HepG2 (cell line): ENCODE data around the gene PLD2. TPM values are rescaled to one million over a fixed set of nuclear protein-coding genes. Genes with fewer than 3 reads are reported as not detected.
A peak's percentile ranks its signal among the peaks of the same experiment; 100 is the strongest.

ENCODE experiments used
- CEBPB ChIP-seq: IDR thresholded peaks from 2 replicates; pipeline ENCODE4 v1.6.1; 2011; ENCODE audit warnings: low read depth, low read length, improper control_type of control experiment, borderline replicate concordance
- FOXK1 ChIP-seq: sonication (generic); formaldehyde crosslinking; IDR thresholded peaks from 2 replicates; pipeline ENCODE4 v1.4.0; 2020; ENCODE audit warnings: low read depth, missing genetic modification reagents, borderline replicate concordance
- FOXP4 ChIP-seq: sonication (generic); formaldehyde crosslinking; IDR thresholded peaks from 2 replicates; pipeline ENCODE4 v1.4.0; 2020; ENCODE audit warnings: missing genetic modification reagents
- GTF2F1 ChIP-seq: fragments of 150-350 bp; IDR thresholded peaks from 2 replicates; pipeline ENCODE4 v1.6.1; 2014; ENCODE audit warnings: low read length
- ISX ChIP-seq: sonication (generic); formaldehyde crosslinking; conservative IDR thresholded peaks from 2 replicates; pipeline ENCODE4 v1.5.0; 2020; ENCODE audit warnings: missing genetic modification reagents
- NR2C2 ChIP-seq: sonication (generic); formaldehyde crosslinking; IDR thresholded peaks from 2 replicates; pipeline ENCODE4 v1.4.0; 2020; ENCODE audit warnings: missing genetic modification reagents, mild to moderate bottlenecking, moderate library complexity, borderline replicate concordance
- RBM22 ChIP-seq: fragments of 200-400 bp; formaldehyde crosslinking; optimal IDR thresholded peaks from 2 replicates; pipeline ENCODE3; 2017; ENCODE audit warnings: mild to moderate bottlenecking, low read length, moderate library complexity
- TFDP2 ChIP-seq: sonication (generic); formaldehyde crosslinking; IDR thresholded peaks from 2 replicates; pipeline ENCODE4 v1.4.0; 2020; ENCODE audit warnings: missing genetic modification reagents
- ZBTB20 ChIP-seq: sonication (generic); formaldehyde crosslinking; IDR thresholded peaks from 2 replicates; pipeline ENCODE4 v1.8.1; 2023; ENCODE audit warnings: missing genetic modification reagents, low read depth, mild to moderate bottlenecking, borderline replicate concordance
- ZFP36L1 ChIP-seq: sonication (generic); formaldehyde crosslinking; IDR thresholded peaks from 2 replicates; pipeline ENCODE4 v1.8.0; 2022; ENCODE audit warnings: mild to moderate bottlenecking, missing genetic modification reagents, moderate library complexity
- ZFX ChIP-seq: sonication (generic); formaldehyde crosslinking; IDR thresholded peaks from 2 replicates; pipeline ENCODE4 v1.4.0; 2020; ENCODE audit warnings: mild to moderate bottlenecking, low read depth, missing genetic modification reagents, moderate library complexity
- ZMYM3 ChIP-seq: sonication (generic); formaldehyde crosslinking; IDR thresholded peaks from 2 replicates; pipeline ENCODE4 v1.5.1; 2020; ENCODE audit warnings: mild to moderate bottlenecking, missing genetic modification reagents
- ZNF263 ChIP-seq: sonication (generic); formaldehyde crosslinking; IDR thresholded peaks from 2 replicates; pipeline ENCODE4 v1.4.0; 2020; ENCODE audit warnings: missing genetic modification reagents
- ZNF296 ChIP-seq: sonication (generic); formaldehyde crosslinking; conservative IDR thresholded peaks from 2 replicates; pipeline ENCODE4 v1.5.0; 2020; ENCODE audit warnings: mild to moderate bottlenecking, missing genetic modification reagents
- ZNF510 ChIP-seq: sonication (generic); formaldehyde crosslinking; IDR thresholded peaks from 2 replicates; pipeline ENCODE4 v1.4.0; 2020; ENCODE audit warnings: low read depth, mild to moderate bottlenecking, missing genetic modification reagents
- polyA plus RNA-seq, 8 experiments: library from polyadenylated mRNA; depleted of rRNA in 3 of 8; stranded (reverse) in 7 of 8; unstranded in 1 of 8; fragments of >200 nt; fragmentation: Illumina TruSeq in 4 of 8; extraction: Trizol in 4 of 8; gene quantifications; 2 replicates each; pipeline versions ENCODE4 v1.2.1 to v1.2.3, GENCODE V29; 2011 to 2016; ENCODE audit warnings: low read depth in 4 of 8, missing spikeins in 1 of 8, mixed read lengths in 1 of 8; ENCODE audit not compliant: insufficient read depth in 1 of 8
- total RNA-seq, 5 experiments: library from RNA; depleted of rRNA; stranded (reverse); fragments of >200 nt; fragmentation: Illumina TruSeq; extraction: Trizol; gene quantifications; 2 replicates each; pipeline ENCODE4 v1.2.3, GENCODE V29; 2016; ENCODE audit warnings: low read depth in 1 of 5
- TF ChIP-seq, protein P1 (sequence below): sonication (generic); formaldehyde crosslinking; IDR thresholded peaks from 2 replicates; pipeline ENCODE4 v1.4.0; 2020; ENCODE audit warnings: missing genetic modification reagents
- TF ChIP-seq, protein P2 (sequence below), 2 experiments: sonication (generic) in 1 of 2; formaldehyde crosslinking in 1 of 2; IDR thresholded peaks; 2 replicates each; pipeline versions ENCODE4 v1.6.1 to v1.9.0; 2014 to 2022; ENCODE audit warnings: antibody characterized with exemption in 1 of 2, borderline replicate concordance in 1 of 2, inconsistent platforms in 1 of 2, low read depth in 1 of 2, missing genetic modification reagents in 1 of 2

The PLD2 gene
- total and polyA plus RNA-seq, 2 of the 13 experiments (the other 11 are each of a cell fraction or from before 2014, with no cell fraction given): 13.4 to 29.7 TPM

GRCh38 chr17:4771519-4772234, 35.3 kb upstream of the PLD2 start, which contains the start of gene TM4SF5 (continued):
- TF ChIP-seq FOXP4 (CRISPR knock-in tag) (peak; percentile 90), TFDP2 (CRISPR knock-in tag) (peak; percentile 72; the same call in 1 of the 2 replicates), FOXK1 (CRISPR knock-in tag) (peak; percentile 90; the same call in 1 of the 2 replicates), CEBPB (no peak), ZFX (peak; percentile 88), NR2C2 (CRISPR knock-in tag) (peak; percentile 54; the same call in 1 of the 2 replicates), ZFP36L1 (CRISPR knock-in tag) (peak; percentile 88), ISX (CRISPR knock-in tag) (peak; percentile 55; the same call in 1 of the 2 replicates), ZBTB20 (CRISPR knock-in tag) (peak; percentile 45; the same call in 1 of the 2 replicates), ZMYM3 (CRISPR knock-in tag) (peak; percentile 93), ZNF263 (CRISPR knock-in tag) (peak; percentile 86), GTF2F1 (no peak), ZNF510 (CRISPR knock-in tag) (no peak), RBM22 (no peak), ZNF296 (CRISPR knock-in tag) (0 out of 2 replicates have a peak, but pooled peaks have one; percentile 43)
- TF ChIP-seq, protein P1, sequence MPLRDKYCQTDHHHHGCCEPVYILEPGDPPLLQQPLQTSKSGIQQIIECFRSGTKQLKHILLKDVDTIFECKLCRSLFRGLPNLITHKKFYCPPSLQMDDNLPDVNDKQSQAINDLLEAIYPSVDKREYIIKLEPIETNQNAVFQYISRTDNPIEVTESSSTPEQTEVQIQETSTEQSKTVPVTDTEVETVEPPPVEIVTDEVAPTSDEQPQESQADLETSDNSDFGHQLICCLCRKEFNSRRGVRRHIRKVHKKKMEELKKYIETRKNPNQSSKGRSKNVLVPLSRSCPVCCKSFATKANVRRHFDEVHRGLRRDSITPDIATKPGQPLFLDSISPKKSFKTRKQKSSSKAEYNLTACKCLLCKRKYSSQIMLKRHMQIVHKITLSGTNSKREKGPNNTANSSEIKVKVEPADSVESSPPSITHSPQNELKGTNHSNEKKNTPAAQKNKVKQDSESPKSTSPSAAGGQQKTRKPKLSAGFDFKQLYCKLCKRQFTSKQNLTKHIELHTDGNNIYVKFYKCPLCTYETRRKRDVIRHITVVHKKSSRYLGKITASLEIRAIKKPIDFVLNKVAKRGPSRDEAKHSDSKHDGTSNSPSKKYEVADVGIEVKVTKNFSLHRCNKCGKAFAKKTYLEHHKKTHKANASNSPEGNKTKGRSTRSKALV: peak; percentile 64
- TF ChIP-seq, protein P2, sequence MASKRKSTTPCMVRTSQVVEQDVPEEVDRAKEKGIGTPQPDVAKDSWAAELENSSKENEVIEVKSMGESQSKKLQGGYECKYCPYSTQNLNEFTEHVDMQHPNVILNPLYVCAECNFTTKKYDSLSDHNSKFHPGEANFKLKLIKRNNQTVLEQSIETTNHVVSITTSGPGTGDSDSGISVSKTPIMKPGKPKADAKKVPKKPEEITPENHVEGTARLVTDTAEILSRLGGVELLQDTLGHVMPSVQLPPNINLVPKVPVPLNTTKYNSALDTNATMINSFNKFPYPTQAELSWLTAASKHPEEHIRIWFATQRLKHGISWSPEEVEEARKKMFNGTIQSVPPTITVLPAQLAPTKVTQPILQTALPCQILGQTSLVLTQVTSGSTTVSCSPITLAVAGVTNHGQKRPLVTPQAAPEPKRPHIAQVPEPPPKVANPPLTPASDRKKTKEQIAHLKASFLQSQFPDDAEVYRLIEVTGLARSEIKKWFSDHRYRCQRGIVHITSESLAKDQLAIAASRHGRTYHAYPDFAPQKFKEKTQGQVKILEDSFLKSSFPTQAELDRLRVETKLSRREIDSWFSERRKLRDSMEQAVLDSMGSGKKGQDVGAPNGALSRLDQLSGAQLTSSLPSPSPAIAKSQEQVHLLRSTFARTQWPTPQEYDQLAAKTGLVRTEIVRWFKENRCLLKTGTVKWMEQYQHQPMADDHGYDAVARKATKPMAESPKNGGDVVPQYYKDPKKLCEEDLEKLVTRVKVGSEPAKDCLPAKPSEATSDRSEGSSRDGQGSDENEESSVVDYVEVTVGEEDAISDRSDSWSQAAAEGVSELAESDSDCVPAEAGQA (IDR thresholded peaks at IDR 0.05; ENCODE audit: low read depth): peak; percentile 73; the same call in 1 of the 2 replicates
- TF ChIP-seq, protein P2 (CRISPR knock-in tag; IDR thresholded peaks at IDR 0.05; ENCODE audit: borderline replicate concordance): peak; percentile 67; the same call in 1 of the 2 replicates
